RPMI7951 (cell line): ENCODE results near the gene CHRNE. TPM values are rescaled to one million over a fixed set of nuclear protein-coding genes. Genes with fewer than 3 reads are reported as not detected.
A peak's percentile ranks its signal among the peaks of the same experiment; 100 is the strongest.
"Not testable (repeated sequence)": the region's sequence is repeated elsewhere in the genome, so short reads cannot be mapped to it uniquely, and the experiment has no call there.

Experiments
- DNase-seq: peaks from one replicate; pipeline ENCODE4 v3.0.0-alpha.2; 2012; ENCODE audit warnings: low read depth
- total RNA-seq: library from RNA; depleted of rRNA; stranded (reverse); fragments of >200 nt; shearing (Covaris generic); gene quantifications from 2 replicates; pipeline ENCODE4 v1.2.3, GENCODE V29; 2014

The CHRNE gene
- total RNA-seq, 1 experiment from 2014 or later, result not detected

DNA sequence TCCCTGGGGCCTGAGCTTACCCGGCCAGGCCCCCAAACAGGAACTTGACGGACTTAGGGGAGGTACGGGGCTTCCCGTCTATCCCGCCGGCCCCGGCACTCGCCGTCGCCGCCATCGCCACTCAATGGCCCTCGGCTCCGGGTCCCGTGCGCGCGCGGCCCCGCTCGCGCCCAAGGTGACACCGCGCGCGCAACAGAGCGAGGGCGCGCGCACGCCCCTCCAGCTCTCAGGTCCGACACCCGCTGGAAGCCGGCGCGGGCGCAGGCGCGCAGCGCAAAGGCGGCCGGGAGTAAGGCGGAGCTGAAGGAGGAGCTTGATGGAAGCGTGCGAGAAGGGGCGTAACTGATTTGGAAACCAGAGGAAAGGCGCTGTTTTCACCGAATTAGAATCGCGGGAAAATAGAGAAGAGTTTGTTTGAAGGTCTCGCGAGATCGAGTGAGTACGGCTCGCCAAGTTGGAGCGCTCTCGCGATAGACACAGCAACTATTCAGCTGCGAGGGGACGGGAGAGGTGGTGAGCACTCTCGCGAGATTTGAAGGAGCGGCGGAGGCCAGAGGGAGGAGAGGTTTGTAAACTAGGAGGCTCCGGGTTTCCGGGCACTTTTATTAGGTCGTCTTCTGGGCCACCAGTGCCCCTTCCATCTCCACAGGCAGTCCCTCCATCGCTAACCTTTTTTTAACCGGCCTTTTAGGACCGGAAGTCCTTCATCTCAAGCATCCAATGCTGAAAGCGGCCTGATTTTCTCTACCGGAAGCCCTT is 37.1 kb upstream of the CHRNE start, which contains the start of the genes RNF167 and SLC25A11:
Gene RNF167 (plus strand): TSS at position 473 of the 759 bp plus-strand sequence. CDS start 642 bp downstream, outside the sequence.
Gene SLC25A11 (minus strand): TSS at position 251 of the 759 bp plus-strand sequence. CDS start 136 bp downstream, at position 115.
- DNase-seq, result peak; percentile 99

DNA sequence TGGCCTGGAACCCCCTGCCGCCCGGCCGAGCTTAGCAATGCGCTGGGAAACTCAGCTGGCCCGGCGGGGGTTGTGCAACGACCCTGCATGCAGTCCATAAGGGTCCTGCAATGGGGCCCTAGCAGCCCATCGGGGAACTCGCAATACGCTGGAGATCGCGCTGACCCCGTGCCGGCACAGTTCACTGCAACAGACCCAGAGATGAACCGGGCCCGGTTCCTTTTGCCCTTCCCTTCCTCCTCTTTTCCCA is 36.6 kb upstream of the CHRNE start:
- DNase-seq, result no peak

DNA sequence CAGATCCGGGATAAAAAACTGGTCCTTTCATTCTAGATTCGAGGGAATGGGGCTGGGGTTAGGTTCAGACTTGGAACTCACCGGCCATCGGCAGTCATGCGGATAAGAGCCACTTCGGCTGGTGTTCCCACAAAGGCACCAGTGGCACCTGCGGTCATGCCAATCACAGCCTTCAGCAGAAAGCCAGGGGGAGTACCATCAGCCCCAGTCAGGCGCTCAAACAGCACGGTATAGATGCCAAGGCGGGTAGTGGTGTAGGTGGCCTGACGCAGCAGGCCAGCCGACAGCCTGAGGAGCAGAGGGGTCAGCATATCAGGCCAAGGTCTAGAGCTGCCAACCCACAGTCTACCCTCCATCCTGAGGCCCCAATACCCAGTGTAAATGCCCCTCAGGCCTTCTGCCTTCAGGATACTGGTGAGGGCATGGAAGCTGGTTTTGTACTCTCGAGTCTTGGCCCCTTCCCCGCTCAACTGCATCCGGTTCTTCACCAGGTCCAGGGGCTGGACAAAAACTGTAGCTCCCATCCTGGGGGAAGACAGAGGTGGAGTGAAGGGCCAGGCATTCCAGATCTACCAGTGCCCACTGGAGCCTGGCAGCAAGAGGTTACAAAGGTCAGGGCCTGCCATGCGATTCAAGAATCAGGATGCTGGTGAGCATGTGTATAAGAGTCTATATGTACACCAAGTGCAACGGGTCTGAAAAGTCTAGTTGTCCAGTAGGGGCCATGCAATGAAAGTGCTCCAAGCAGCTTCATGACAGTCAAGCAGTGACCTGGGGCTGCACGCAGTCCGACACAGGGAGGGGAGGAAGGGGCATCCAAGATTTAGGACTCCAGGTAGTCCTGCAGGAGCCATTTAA is 36.0 kb upstream of the CHRNE start:
- no peak for DNase-seq

DNA sequence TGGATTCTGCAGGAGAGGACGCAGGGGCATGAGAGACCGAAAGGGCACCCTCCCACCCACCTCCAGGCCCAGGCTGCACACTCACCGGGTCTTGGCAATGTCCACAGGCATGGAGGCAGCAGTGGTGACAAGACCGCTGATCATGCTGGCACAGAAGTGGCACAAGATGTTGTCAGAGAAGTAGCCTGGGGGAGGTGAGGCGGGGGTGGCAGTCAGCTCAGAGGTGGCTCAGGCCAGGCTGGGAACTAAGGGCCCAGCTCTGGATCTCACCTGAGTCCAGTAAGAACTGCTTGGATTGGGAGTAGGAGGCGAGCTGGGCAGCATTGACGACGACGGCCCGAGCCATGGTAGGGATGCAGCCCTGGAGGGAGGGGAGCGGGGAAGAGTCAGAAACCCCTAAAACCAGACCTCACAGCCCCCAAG is 35.2 kb upstream of the CHRNE start:
- no peak for DNase-seq

DNA sequence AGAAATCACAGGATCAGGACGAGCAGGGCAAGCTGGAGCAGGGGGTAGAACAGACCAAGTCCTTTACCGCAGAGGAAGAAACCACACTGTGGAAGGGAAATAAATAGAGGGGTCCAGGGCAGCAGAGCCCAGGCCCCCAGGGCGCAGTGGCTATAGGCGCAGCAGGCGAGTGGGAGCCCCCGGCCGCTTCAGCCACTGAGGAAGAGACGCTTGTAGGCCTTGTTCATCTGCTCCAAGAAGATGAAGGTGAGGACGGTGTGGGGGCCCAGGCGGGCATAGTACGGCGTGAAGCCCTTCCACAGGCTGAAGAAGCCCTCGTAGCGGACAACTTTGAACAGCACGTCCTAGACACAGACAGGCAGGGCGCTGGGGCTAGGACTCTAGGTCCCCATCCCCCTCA is 34.7 kb upstream of the CHRNE start:
- DNase-seq, result no peak

DNA sequence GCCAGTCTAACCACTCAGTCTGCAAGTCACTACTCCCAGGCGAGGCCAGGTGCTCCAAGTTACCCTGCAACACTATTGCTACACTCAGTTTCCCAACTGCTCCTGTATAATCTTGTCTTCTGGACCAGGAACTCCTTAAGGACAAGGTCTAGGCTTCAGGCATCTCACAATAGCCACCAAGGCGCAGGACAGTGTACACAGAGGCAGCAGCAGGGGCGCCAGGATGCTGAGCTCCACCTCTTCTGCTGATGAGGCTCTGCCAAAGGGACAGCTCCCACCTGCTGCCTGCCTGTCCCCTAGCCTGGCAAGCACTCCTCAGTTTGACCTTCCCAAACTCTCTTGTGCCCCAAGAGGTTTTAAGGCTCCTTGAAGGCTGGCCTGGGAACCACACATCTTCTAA is 33.5 kb upstream of the CHRNE start:
- no peak for DNase-seq

DNA sequence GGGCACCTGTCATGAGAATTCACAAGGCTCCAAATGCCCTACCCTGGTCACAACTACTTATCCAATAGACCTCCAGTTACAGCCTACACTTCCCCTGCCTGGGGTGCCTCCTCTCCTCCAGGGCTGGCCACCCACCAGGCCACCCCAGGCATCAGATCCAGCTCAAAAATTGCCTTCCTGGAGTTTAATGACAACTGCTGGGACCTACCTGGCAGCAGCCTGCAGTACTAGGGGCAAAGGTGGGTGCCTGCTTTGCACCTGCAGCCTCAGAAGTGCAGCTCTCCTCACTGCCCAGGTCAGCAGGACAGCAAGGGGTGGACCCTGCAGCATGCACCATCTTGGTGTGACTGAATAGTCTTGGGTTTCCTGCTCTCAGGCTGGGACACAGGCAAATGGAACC is 32.8 kb upstream of the CHRNE start:
- no peak for DNase-seq

DNA sequence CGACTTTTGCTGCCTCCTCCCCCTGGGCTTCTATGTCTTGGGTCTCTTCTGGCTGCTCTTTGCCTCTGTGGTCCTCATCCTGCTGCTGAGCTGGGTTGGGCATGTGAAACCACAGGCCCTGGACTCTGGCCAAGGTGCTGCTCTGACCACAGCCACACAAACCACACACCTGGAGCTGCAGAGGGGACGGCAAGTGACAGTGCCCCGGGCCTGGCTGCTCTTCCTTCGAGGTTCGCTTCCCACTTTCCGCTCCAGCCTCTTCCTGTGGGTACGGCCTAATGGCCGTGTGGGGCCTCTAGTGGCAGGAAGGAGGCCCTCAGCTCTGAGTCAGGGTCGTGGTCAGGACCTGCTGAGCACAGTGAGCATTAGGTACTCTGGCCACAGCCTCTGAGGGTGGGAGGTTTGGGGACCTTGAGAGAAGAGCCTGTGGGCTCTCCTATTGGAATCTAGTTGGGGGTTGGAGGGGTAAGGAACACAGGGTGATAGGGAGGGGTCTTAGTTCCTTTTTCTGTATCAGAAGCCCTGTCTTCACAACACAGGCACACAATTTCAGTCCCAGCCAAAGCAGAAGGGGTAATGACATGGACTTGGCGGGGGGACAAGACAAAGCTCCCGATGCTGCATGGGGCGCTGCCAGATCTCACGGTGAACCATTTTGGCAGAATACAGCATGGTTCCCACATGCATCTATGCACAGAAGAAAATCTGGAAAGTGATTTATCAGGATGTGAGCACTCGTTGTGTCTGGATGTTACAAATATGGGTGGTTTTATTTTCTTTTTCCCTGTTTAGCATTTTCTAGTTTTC is 31.5 kb upstream of the CHRNE start:
- peak; percentile 78 for DNase-seq

DNA sequence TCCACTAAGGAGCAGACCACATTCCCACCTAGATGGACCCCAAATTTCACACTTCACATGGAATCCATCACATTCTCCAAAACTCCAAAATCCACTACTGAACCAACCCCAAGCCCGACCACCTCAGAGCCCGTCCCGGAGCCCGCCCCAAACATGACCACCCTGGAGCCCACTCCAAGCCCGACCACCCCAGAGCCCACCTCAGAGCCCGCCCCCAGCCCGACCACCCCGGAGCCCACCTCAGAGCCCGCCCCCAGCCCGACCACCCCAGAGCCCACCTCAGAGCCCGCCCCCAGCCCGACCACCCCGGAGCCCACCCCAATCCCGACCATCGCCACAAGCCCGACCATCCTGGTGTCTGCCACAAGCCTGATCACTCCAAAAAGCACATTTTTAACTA is 30.7 kb upstream of the CHRNE start:
- no peak for DNase-seq

DNA sequence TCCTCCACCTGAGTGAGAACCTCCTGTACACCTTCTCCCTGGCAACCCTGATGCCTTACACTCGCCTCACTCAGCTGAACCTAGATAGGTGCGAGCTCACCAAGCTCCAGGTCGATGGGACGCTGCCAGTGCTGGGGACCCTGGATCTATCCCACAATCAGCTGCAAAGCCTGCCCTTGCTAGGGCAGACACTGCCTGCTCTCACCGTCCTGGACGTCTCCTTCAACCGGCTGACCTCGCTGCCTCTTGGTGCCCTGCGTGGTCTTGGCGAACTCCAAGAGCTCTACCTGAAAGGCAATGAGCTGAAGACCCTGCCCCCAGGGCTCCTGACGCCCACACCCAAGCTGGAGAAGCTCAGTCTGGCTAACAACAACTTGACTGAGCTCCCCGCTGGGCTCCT is 29.9 kb upstream of the CHRNE start:
- no peak for DNase-seq

DNA sequence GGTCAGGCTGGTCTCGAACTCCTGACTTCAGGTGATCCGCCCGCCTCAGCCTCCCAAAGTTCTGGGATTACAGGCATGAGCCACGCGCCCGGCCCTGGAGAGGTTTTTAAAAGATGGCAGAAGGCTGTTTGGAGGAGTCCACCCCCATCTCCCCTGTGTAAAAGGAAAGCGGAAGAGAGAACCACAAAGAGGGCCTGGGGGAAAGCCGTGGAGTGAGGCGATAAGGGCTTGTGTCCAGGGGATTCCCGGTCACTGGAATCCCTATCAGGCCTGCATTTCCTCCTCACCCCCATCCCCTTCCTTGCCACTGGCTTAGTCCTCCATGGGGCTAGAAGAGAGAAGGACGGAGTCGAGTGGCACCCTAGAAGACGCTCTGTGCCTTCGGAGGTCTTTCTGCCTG is 29.1 kb upstream of the CHRNE start, which contains the start of gene GP1BA:
Gene GP1BA (plus strand): TSS at position 315 of the 400 bp plus-strand sequence. CDS start 328 bp downstream, outside the sequence.
- peak; percentile 60 for DNase-seq

DNA sequence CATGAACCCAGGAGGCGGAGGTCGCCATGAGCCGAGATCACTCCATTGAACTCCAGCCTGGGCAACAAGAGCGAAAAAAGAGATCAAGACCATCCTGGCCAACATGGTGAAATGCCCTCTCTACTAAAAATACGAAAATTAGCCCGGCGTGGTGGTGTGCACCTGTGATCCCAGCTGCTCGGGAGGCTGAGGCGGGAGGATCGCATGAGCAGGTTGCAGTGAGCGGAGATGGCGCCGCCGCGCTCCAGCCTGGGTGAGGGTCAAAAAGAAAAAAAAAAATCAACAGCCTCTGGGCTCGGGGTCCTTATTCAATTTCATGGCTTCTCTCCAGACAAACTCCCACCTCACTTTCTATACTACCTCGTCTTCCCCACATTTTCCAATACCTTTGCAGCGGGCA is 26.0 kb upstream of the CHRNE start:
- no peak for DNase-seq

DNA sequence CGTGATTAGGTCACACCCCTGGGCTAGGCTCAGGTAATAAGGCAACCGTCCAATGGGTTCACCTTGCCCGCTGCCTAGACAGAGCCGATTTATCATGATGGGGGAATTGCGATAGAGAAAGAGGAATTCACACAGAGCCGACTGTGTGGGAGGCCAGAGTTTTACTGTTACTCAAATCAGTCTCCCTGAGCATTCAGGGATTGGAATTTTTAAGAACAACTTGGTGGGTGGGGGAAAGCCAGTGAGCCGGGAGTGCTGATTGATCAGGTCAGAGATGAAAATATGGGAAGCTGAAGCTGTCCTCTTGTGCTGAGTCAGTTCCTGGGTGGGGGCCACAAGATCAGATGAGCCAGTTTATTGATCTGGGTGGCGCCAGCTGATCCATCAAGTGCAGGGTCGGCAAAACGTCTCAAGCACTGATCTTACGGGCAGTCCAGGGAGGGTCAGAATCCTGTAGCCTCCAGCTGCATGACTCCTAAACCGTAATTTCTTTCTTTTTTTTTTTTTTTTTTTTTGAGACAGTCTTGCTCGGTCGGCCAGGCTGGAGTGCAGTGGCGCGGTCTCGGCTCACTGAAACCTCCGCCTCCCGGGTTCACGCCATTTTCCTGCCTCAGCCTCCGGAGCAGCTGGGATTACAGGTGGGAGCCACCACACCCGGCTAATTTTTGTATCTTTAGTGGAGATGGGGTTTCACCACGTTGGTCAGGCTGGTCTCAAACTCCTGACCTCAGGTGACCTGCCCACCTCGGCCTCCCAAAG is 23.9 kb upstream of the CHRNE start:
- DNase-seq, result not testable (repeated sequence)

DNA sequence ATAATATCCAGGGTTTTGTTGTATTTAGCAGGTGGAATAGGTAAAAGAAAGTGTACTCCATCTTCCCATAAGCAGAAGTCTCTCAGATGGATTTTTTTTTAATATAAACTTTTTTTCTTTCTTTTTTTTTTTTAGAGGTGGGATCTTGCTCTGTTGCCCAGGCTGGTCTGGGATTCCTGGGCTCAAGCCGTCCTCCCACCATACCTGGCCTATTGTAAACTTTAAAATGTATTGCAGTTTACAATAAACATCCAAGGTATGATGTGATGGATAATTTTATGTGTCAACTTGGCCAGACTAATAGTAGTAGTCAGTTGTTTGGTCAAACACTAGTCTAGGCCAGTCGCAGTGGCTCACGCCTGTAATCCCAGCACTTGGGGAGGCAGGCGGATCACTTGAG is 18.4 kb upstream of the CHRNE start:
- no peak for DNase-seq

DNA sequence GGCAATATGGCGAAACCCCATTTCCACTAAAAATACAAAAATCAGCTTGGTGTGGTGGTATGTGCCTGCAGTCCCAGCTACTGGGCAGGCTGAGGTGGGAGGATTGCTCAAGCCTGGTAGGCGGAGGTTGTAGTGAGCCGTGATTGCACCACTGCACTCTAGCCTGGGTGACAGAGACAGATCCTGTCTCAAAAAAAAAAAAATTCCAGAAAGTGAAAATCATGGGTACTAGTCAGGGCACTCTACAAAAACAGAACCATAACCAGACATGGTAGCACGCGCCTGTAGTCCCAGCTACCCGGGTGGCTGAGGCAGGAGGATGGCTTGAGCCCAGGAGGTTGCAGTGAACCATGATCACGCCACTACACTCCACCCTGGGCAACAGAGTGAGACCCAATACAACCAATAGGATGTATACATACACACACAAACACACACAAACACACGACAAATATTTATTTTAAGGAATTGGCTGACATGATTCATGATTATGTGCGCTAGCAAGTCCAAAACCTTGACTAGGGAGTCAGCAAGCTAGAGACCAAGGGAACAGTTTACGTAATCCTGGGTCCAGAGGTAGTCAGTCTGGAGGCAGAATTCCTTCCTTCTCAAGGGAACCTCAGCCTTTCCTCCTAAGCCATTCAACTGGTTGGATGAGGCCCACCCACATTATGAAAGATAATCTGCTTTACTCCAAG is 17.6 kb upstream of the CHRNE start:
- no peak for DNase-seq

DNA sequence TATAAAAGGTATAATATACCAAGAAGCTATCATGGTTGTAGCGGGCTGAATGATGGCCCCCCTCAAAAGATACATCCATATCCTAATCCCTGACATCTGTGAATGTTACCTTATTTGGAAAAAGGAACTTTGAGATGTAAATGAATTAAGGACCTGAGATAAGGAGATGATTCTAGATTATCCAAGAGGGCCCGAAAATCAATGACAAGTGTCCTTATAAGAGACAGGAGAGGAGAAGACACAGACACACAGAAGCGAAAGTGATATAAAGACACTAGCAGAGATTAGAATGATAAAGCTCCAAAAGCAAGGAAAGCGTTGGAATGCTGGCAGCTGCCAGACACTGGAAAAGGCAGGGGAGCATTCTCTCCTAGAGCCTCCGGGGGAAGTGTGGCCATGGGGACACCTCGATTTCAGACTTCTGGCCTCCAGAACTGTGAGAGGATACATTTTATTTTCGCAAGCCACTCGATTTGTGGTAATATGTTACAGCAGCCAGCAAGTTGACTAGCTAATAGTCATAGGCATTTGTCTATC is 16.7 kb upstream of the CHRNE start:
- DNase-seq, result no peak

DNA sequence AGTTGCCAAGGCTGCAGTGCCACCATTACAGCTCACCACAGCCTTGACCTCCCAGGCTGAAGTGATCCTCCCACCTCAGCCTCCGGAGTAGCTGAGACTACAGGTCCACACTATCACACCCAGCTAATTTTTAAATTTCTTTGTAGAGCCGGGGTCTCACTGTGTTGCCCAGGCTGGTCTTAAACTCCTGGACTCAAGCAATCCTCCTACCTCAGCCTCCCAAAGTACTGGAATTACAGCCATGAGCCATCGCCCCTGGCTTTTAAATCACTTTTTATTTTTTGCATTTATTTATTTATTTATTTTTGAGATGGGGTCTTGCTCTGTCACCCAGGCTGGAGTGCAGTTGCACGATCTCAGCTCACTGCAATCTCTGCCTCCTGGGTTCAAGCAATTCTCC is 11.7 kb upstream of the CHRNE start:
- DNase-seq, result not testable (repeated sequence)

DNA sequence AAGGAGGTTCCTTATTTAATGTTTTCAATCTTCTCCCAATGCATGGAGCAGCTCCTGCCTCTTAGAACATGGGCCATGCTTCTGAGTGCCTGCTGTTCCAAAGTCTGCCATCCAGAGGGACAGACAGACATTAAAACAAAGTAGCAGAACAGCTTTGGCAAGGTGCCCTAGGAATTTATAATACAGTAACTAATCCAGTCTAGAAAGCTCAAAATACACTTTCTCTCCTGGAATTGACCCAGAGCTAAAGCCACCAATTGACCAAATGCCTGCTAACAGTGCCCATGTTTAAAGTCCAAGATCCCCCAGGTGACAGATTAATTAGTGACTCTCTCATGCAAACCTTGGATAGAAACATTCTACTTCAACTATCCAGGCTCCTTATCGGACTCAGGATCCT is 11.1 kb upstream of the CHRNE start:
- DNase-seq, result peak; percentile 8

DNA sequence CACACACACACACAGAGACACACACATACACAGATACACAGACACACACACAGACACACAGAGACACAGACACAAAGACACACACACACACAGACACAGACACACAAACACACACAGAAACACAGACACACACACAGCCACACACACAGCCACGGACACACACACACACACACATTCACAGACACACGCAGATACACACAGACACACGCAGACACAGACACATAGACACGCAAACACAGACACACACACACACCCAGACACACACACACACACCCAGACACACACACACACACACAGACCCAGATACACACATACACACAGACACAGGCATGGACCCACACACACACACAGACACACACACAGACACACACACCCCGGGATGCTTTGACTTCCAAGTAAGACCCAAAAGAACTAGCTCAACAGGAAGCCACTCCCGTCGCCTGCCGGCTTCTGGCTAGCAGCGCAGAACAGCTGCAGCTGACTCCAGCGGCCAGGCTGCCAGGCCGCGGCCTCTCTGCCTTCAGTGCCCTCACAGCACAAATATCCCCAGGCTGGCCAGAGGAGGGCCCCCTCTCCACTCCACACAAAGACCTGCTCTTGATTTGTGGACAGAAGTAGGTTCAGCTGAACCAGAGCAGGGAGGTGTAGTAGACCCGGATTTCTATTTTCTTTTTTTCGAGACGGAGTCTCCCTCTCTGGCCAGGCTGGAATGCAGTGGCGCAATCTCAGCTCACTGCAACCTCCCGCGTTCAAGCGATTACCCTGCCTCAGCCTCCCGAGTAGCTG is 6.0 kb upstream of the CHRNE start:
- DNase-seq, result peak; percentile 91

DNA sequence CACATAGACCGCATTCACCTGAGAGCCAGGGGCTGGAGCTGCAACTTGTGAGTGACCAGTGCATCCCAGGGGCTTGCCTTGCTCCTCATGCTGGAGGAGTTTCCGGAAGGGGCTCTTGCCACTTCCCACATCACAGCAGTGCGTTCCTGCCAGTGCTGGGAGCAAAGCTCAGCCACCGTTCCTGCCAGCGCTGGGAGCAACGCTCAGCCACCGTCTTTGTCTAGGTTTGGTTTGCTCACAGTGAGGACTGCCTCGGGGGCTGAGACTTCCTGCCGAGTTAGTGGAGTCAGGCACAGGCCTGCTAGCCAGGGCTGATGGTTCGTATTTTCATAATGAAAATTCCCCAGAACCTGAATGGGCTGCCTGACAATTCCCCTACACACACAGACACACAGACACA is 5.4 kb upstream of the CHRNE start:
- DNase-seq, result peak; percentile 86
